Endothelial cell of umbilical vein (primary cell): Measurements from ENCODE around the gene EML6. TPM values are rescaled to one million over a fixed set of nuclear protein-coding genes. Genes with fewer than 3 reads are reported as not detected.

ENCODE experiments used
- BruUV-seq: library from RNA; stranded (reverse); fragments of 400-500 nt; replicated peaks from 2 replicates; lab custom pipeline; 2021; lab: Mats Ljungman, UMichigan
- CTCF ChIA-PET: fragments of 300-600, 350-600 bp; sonication (Branson Sonifier 250); formaldehyde crosslinking; loops from one replicate; lab custom pipeline; 2021; ENCODE audit warnings: antibody characterized with exemption, inconsistent platforms; lab: Charles Lee
- POLR2A ChIA-PET: fragments of 300-600, 350-600 bp; sonication (Branson Sonifier 250); formaldehyde crosslinking; loops from one replicate; lab custom pipeline; 2021; ENCODE audit warnings: antibody characterized with exemption, inconsistent platforms; lab: Charles Lee
- DNase-seq: peaks from one replicate; pipeline ENCODE4 v3.0.0-alpha.2; 2011; ENCODE audit warnings: low read depth, low spot score
- FAIRE-seq: peaks from 2 replicates; lab custom pipeline; 2011; peaks lifted over from hg19 to GRCh38; lab: Jason Lieb, UNC
- H2AFZ ChIP-seq: 2 replicates; pipeline ENCODE4 v1.6.0; 2012; ENCODE audit warnings: low read depth, low read length, control low read depth, inconsistent platforms
- H3K27ac ChIP-seq: 2 replicates; pipeline ENCODE4 v1.5.1; 2011; ENCODE audit warnings: low read depth, mild to moderate bottlenecking, control low read depth, low read length, moderate library complexity; ENCODE audit not compliant: insufficient read depth
- H3K27me3 ChIP-seq, 2 experiments: 2 replicates each; pipeline versions ENCODE4 v1.6.0 to v1.6.1; 2011; ENCODE audit warnings: low read length in 2 of 2, mixed read lengths in 1 of 2; ENCODE audit not compliant: control insufficient read depth in 2 of 2, insufficient read depth in 2 of 2
- H3K36me3 ChIP-seq, 2 experiments: 2 replicates in 1 of 2; 3 replicates in 1 of 2; pipeline ENCODE4 v1.5.1; 2011; ENCODE audit warnings: low read length in 2 of 2, mild to moderate bottlenecking in 1 of 2, moderate library complexity in 1 of 2; ENCODE audit not compliant: control insufficient read depth in 2 of 2, insufficient read depth in 2 of 2; ENCODE audit errors: extremely low read depth in 1 of 2
- H3K4me1 ChIP-seq: 3 replicates; pipeline ENCODE4 v1.5.1; 2011; ENCODE audit warnings: mild to moderate bottlenecking, low read length; ENCODE audit not compliant: control insufficient read depth, insufficient read depth; ENCODE audit errors: extremely low read depth
- H3K4me2 ChIP-seq: 2 replicates; pipeline ENCODE4 v1.6.1; 2011; ENCODE audit warnings: low read length, control low read depth, mixed read lengths; ENCODE audit not compliant: insufficient read depth
- H3K4me3 ChIP-seq, 3 experiments: fragments of 200-600 bp in 1 of 3; sonication (generic), shearing (Covaris generic) in 1 of 3; replicated peaks in 1 of 3; 2 replicates each; pipeline ENCODE4 v1.5.1; 2011 to 2016; ENCODE audit warnings: control low read depth in 3 of 3, low read length in 3 of 3, mild to moderate bottlenecking in 2 of 3, inconsistent platforms in 1 of 3, low read depth in 1 of 3, moderate library complexity in 1 of 3; ENCODE audit not compliant: insufficient read depth in 1 of 3
- H3K79me2 ChIP-seq: 2 replicates; pipeline ENCODE4 v1.6.0; 2012; ENCODE audit warnings: low read length, inconsistent platforms; ENCODE audit not compliant: control insufficient read depth, insufficient read depth
- H3K9ac ChIP-seq: replicated peaks from 2 replicates; pipeline ENCODE3; 2011; ENCODE audit warnings: low read length, control low read depth; ENCODE audit not compliant: insufficient read depth; ENCODE audit errors: extremely low read depth
- H3K9me1 ChIP-seq: replicated peaks from 3 replicates; pipeline ENCODE4 v1.6.0; 2011; ENCODE audit warnings: mild to moderate bottlenecking, low read length; ENCODE audit not compliant: control insufficient read depth, insufficient read depth; ENCODE audit errors: extremely low read depth
- H3K9me3 ChIP-seq: replicated peaks from 2 replicates; pipeline ENCODE4 v1.5.1; 2012; ENCODE audit warnings: low read length, inconsistent platforms; ENCODE audit not compliant: control insufficient read depth, insufficient read depth
- H4K20me1 ChIP-seq: replicated peaks from 2 replicates; pipeline ENCODE3; 2011; ENCODE audit warnings: mild to moderate bottlenecking, low read length; ENCODE audit not compliant: control insufficient read depth, insufficient read depth; ENCODE audit errors: extremely low read depth
- CTCF ChIP-seq, 2 donors: IDR thresholded peaks; 1 replicate in 1 of 2; 2 replicates in 1 of 2; pipeline ENCODE4 v1.5.1; 2011; ENCODE audit warnings: low read length in 2 of 2, mild to moderate bottlenecking in 2 of 2, moderate library complexity in 2 of 2, control low read depth in 1 of 2, inconsistent platforms in 1 of 2, low read depth in 1 of 2; ENCODE audit not compliant: insufficient read depth in 1 of 2; ENCODE audit errors: extremely low read depth in 1 of 2
- EZH2 ChIP-seq: IDR thresholded peaks from 2 replicates; pipeline ENCODE4 v1.6.1; 2012; ENCODE audit warnings: borderline replicate concordance, low read depth, mild to moderate bottlenecking, moderate library complexity, low read length, inconsistent platforms; ENCODE audit not compliant: severe bottlenecking
- FOS ChIP-seq: IDR thresholded peaks from 2 replicates; pipeline ENCODE4 v1.6.1; 2011; ENCODE audit warnings: mild to moderate bottlenecking, low read length, moderate library complexity, borderline replicate concordance; ENCODE audit not compliant: insufficient read depth
- GATA2 ChIP-seq: IDR thresholded peaks from 2 replicates; pipeline ENCODE4 v1.7.0; 2011; ENCODE audit warnings: low read depth, mild to moderate bottlenecking, moderate library complexity, mixed read lengths, low read length; ENCODE audit not compliant: insufficient read length, insufficient read depth
- JUN ChIP-seq: IDR thresholded peaks from 2 replicates; pipeline ENCODE4 v1.6.1; 2011; ENCODE audit warnings: borderline replicate concordance, low read depth; ENCODE audit not compliant: insufficient read length, insufficient read depth
- MAX ChIP-seq: IDR thresholded peaks from 2 replicates; pipeline ENCODE4 v1.6.1; 2011; ENCODE audit not compliant: insufficient read depth, insufficient read length
- MYC ChIP-seq: IDR thresholded peaks from one replicate; pipeline ENCODE4 v1.6.1; 2011; ENCODE audit warnings: mild to moderate bottlenecking, low read depth, low read length
- POLR2A ChIP-seq: IDR thresholded peaks from 2 replicates; pipeline ENCODE4 v1.6.1; 2012; ENCODE audit warnings: low read depth, mild to moderate bottlenecking, control low read depth, low read length
- POLR2AphosphoS5 ChIP-seq: IDR thresholded peaks from 2 replicates; pipeline ENCODE4 v1.6.1; 2012; ENCODE audit warnings: low read depth, mild to moderate bottlenecking, control low read depth, low read length, moderate library complexity; ENCODE audit not compliant: insufficient read depth
- dilution Hi-C: fragments of 300-500 bp; cut with MboI; formaldehyde crosslinking; loops from one replicate; pipeline ENCODE4 v1.15.0; 2019; ENCODE audit warnings: low sequenced_read_pairs; ENCODE audit not compliant: extremely low pct_ligation_motif_present
- intact Hi-C: fragments of 100-400 bp; cut with micrococcal nuclease; formaldehyde crosslinking; loops from one replicate; pipeline ENCODE4 v1.10.0; 2022
- polyA plus RNA-seq, 4 experiments: library from polyadenylated mRNA; depleted of rRNA in 3 of 4; stranded (reverse) in 3 of 4; unstranded in 1 of 4; fragments of >200 nt; gene quantifications; 2 replicates each; pipeline versions ENCODE4 v1.2.1 to v1.2.3, GENCODE V29; 2011 to 2012; ENCODE audit warnings: missing spikeins in 1 of 4
- total RNA-seq: library from RNA; stranded (reverse); gene quantifications from 2 replicates; pipeline ENCODE4 v1.2.3, GENCODE V29; 2021

The EML6 gene
- total and polyA plus RNA-seq, 2 donors (not counting 3 experiments of a cell fraction or from before 2014, with no cell fraction given), result 0.79 to 2.1 TPM

DNA sequence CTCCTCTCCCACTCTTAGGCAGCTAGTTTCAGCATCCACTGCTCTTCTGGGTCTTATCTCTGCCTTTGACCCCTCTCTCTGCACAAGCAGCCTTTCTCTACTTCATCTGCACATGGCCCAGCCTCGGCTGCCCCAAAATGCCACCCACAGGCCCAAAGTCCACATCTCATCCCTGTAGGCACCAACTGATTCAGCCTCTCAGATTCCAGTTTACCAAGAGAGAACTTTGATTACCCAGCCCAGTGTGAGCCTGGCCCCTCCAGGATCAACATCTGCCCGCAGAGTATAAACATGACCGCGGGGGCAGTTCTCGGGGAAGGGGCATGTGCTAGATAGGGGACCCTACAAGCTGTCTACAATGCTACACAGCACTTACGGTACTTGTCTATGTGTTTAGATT lies 185.1 kb downstream of the EML6 start:
- Histone ChIP-seq H3K27me3 (peaks cover 0 to 4% of the 10 kb centered on the region in 2 experiments), H3K27ac (no peak overlapping the region), H3K4me3 (no peak overlapping the region), H3K79me2 (no peaks in the 10 kb centered on the region), H2AFZ (no peak overlapping the region), H3K9me1 (no peaks in the 10 kb centered on the region), H4K20me1 (no peaks in the 10 kb centered on the region), H3K4me1 (peaks cover 8% of the 10 kb centered on the region), H3K4me2 (no peak overlapping the region), H3K9ac (no peak overlapping the region), H3K9me3 (no peaks in the 10 kb centered on the region), H3K36me3 (no peaks in the 10 kb centered on the region)
- no peak for DNase-seq
- BruUV-seq, result no TSS peak
- ChIA-PET POLR2A (no interaction called here), CTCF (interaction anchor here (1.0 to 1.9 kb wide), 3 partner anchors 9 to 23 kb away, joined by 3 to 9 read pairs (median 3); no protein-coding TSS in a partner anchor)
- FAIRE-seq, result no peak
- TF ChIP-seq GATA2 (no peak), POLR2AphosphoS5 (no peak), MAX (no peak)
- intact Hi-C loops, result no loop called here
- dilution Hi-C loops, result no loop called here

- no TSS peak for BruUV-seq
- peaks cover 4% of the 10 kb centered on the region for H3K4me1 ChIP-seq
- intact Hi-C loops (no loop called here), dilution Hi-C loops (no loop called here)
- no peaks in the 10 kb centered on the region for H4K20me1 ChIP-seq
- ChIA-PET CTCF (interaction anchor here (1.9 to 3.2 kb wide), 2 partner anchors 9 to 10 kb away, joined by 9 to 14 read pairs; no protein-coding TSS in a partner anchor), POLR2A (no interaction called here)
- DNase-seq, result no peak
- H3K27ac ChIP-seq, result no peak overlapping the region
- no peaks in the 10 kb centered on the region for H3K36me3 ChIP-seq
- TF ChIP-seq GATA2 (no peak), MAX (no peak), POLR2AphosphoS5 (no peak), POLR2A (no peak), FOS (no peak), JUN (no peak), EZH2 (no peak), CTCF (IDR thresholded peaks at IDR 0.05; ENCODE audit: extremely low read depth in 1 of 2, insufficient read depth in 1 of 2, low read depth in 1 of 2, low read length in 2 of 2) (no peak), MYC (no peak)
- H3K79me2 ChIP-seq, result no peaks in the 10 kb centered on the region
- H3K9me1 ChIP-seq, result no peaks in the 10 kb centered on the region
- no peaks in the 10 kb centered on the region for H3K9me3 ChIP-seq
- FAIRE-seq, result no peak
- peaks cover 0 to 4% of the 10 kb centered on the region in 2 experiments for H3K27me3 ChIP-seq
- H3K4me3 ChIP-seq, result no peak overlapping the region
- H2AFZ ChIP-seq, result no peak overlapping the region
- H3K4me2 ChIP-seq, result no peak overlapping the region
- H3K9ac ChIP-seq, result no peak overlapping the region
Observed at GRCh38 chr2:54909001-54909400, 185.5 kb downstream of the EML6 start.
